K562 (cell line): ENCODE measurements around the gene ZCCHC4. TPM values are rescaled to one million over a fixed set of nuclear protein-coding genes. Genes with fewer than 3 reads are reported as not detected.
A peak's percentile ranks its signal among the peaks of the same experiment; 100 is the strongest.

Experiments
- BCOR ChIP-seq: fragments of 450-650 bp; IDR thresholded peaks from 2 replicates; pipeline ENCODE4 v1.6.1; 2016
- CBFA2T2 ChIP-seq: fragments of 450-650 bp; conservative IDR thresholded peaks from 2 replicates; pipeline ENCODE4 v1.6.1; 2017; ENCODE audit warnings: mild to moderate bottlenecking
- CREM ChIP-seq: IDR thresholded peaks from 2 replicates; pipeline ENCODE4 v1.6.1; 2014; ENCODE audit warnings: antibody characterized with exemption, low read depth
- DACH1 ChIP-seq: fragments of 450-650 bp; IDR thresholded peaks from 2 replicates; pipeline ENCODE4 v1.6.1; 2018; ENCODE audit not compliant: partially characterized antibody
- DIDO1 ChIP-seq: fragments of 450-650 bp; IDR thresholded peaks from 2 replicates; pipeline ENCODE4 v1.6.1; 2016; ENCODE audit warnings: low read depth, missing biosample characterization, missing genetic modification characterization
- E2F6 ChIP-seq, 2 experiments: IDR thresholded peaks; 2 replicates each; pipeline ENCODE4 v1.6.1; 2011; ENCODE audit warnings: borderline replicate concordance in 1 of 2, control low read depth in 1 of 2, low read depth in 1 of 2, low read length in 1 of 2, mild to moderate bottlenecking in 1 of 2, mixed read lengths in 1 of 2, moderate library complexity in 1 of 2; ENCODE audit not compliant: insufficient read depth in 1 of 2, insufficient read length in 1 of 2, poor library complexity in 1 of 2, severe bottlenecking in 1 of 2; ENCODE audit errors: extremely low read depth in 1 of 2
- ETV1 ChIP-seq: fragments of 450-650 bp; conservative IDR thresholded peaks from 2 replicates; pipeline ENCODE4 v1.6.1; 2016; ENCODE audit warnings: missing genetic modification characterization, control low read depth, low read depth, missing compliant biosample characterization
- GABPB1 ChIP-seq: sonication (generic); formaldehyde crosslinking; IDR thresholded peaks from 2 replicates; pipeline ENCODE4 v1.8.0; 2022; ENCODE audit warnings: mild to moderate bottlenecking, missing genetic modification reagents
- GTF2B ChIP-seq: IDR thresholded peaks from 2 replicates; pipeline ENCODE4 v1.6.1; 2011; ENCODE audit not compliant: insufficient read length; ENCODE audit errors: extremely low read depth
- HINFP ChIP-seq: fragments of 450-650 bp; conservative IDR thresholded peaks from 2 replicates; pipeline ENCODE4 v1.6.1; 2016; ENCODE audit warnings: missing genetic modification characterization, low read depth, mild to moderate bottlenecking, control low read depth, missing compliant biosample characterization
- IFI16 ChIP-seq: fragments of 250-450 bp; sonication (Bioruptor Pico); IDR thresholded peaks from 2 replicates; pipeline ENCODE4 v2.1.2; 2022; ENCODE audit warnings: mild to moderate bottlenecking, inconsistent platforms
- MAFK ChIP-seq: IDR thresholded peaks from 2 replicates; pipeline ENCODE4 v1.6.1; 2011; ENCODE audit warnings: low read length, improper control_type of control experiment
- PHF21A ChIP-seq: fragments of 450-650 bp; IDR thresholded peaks from 2 replicates; pipeline ENCODE4 v1.6.1; 2017; ENCODE audit warnings: low read depth, borderline replicate concordance
- RCOR1 ChIP-seq, 2 experiments: IDR thresholded peaks; 2 replicates each; pipeline ENCODE4 v1.6.1; 2012; ENCODE audit warnings: low read depth in 2 of 2, low read length in 2 of 2, borderline replicate concordance in 1 of 2, improper control_type of control experiment in 1 of 2
- RHOXF2B ChIP-seq: fragments of 250-450 bp; sonication (Bioruptor Pico); conservative IDR thresholded peaks from 2 replicates; pipeline ENCODE4 v1.5.1; 2021
- SMARCC2 ChIP-seq: fragments of 450-650 bp; IDR thresholded peaks from 2 replicates; pipeline ENCODE4 v1.6.1; 2017; ENCODE audit warnings: antibody characterized with exemption, moderate library complexity, mild to moderate bottlenecking, low read depth
- STAT6 ChIP-seq: sonication (generic); formaldehyde crosslinking; IDR thresholded peaks from 2 replicates; pipeline ENCODE4 v1.8.1; 2023; ENCODE audit warnings: mild to moderate bottlenecking, missing genetic modification reagents
- YBX1 ChIP-seq: fragments of 450-650 bp; IDR thresholded peaks from 2 replicates; pipeline ENCODE4 v1.7.1; 2016; ENCODE audit warnings: mild to moderate bottlenecking
- ZBTB8A ChIP-seq: fragments of 450-650 bp; IDR thresholded peaks from 2 replicates; pipeline ENCODE4 v1.6.1; 2018; ENCODE audit warnings: mild to moderate bottlenecking, moderate library complexity; ENCODE audit not compliant: partially characterized antibody
- ZFP30 ChIP-seq: fragments of 250-450 bp; sonication (Bioruptor Pico); IDR thresholded peaks from 2 replicates; pipeline ENCODE4 v1.8.0; 2022; ENCODE audit warnings: moderate library complexity, mild to moderate bottlenecking, inconsistent platforms, borderline replicate concordance
- ZNF134 ChIP-seq: fragments of 250-450 bp; sonication (Bioruptor Pico); conservative IDR thresholded peaks from 2 replicates; pipeline ENCODE4 v1.4.0; 2020
- ZNF41 ChIP-seq: fragments of 250-450 bp; sonication (Bioruptor Pico); conservative IDR thresholded peaks from 2 replicates; pipeline ENCODE4 v1.4.0; 2020; ENCODE audit warnings: mild to moderate bottlenecking
- ZNF507 ChIP-seq: conservative IDR thresholded peaks from 2 replicates; pipeline ENCODE4 v1.6.1; 2017; ENCODE audit warnings: missing genetic modification characterization, missing compliant biosample characterization
- ZNF583 ChIP-seq: fragments of 250-450 bp; sonication (Bioruptor Pico); IDR thresholded peaks from 2 replicates; pipeline ENCODE4 v1.4.0; 2020
- polyA plus RNA-seq, 8 experiments: library from polyadenylated mRNA; depleted of rRNA in 4 of 8; stranded (reverse) in 5 of 8; unstranded in 3 of 8; fragments of >200 nt; fragmentation: Nextera tagmentation in 2 of 8; fragmentation: Illumina TruSeq in 1 of 8; extraction: Ambion mirVana in 2 of 8; extraction: Trizol in 1 of 8; gene quantifications; 2 replicates each; pipeline versions ENCODE4 v1.2.1 to v1.2.3, GENCODE V29; 2011 to 2014; ENCODE audit warnings: inconsistent platforms in 1 of 8, missing spikeins in 1 of 8
- total RNA-seq, 7 experiments: library from RNA; depleted of rRNA in 6 of 7; stranded (reverse); fragments of >200 nt in 6 of 7; fragmentation: Illumina TruSeq in 2 of 7; extraction: Trizol in 2 of 7; gene quantifications; 2 replicates each; pipeline versions ENCODE4 v1.2.1 to v1.2.3, GENCODE V29; 2011 to 2021; ENCODE audit warnings: low replicate concordance in 1 of 7

Gene ZCCHC4
- total and polyA plus RNA-seq, 9 of the 15 experiments (the other 6 are each of a cell fraction or from before 2014, with no cell fraction given) = 5.3 to 26.1 (median 15.2) TPM

GRCh38 chr4:25376754-25377571 lies 64.4 kb downstream of the ZCCHC4 start, which contains the start of gene ANAPC4 (continued):
- TF ChIP-seq YBX1 (no peak), RCOR1 (IDR thresholded peaks at IDR 0.05; ENCODE audit: borderline replicate concordance in 1 of 2, low read depth in 2 of 2, low read length in 2 of 2) (no peak; a peak in 1 of 4 replicates), SMARCC2 (no peak), GABPB1 (CRISPR knock-in tag) (peak; percentile 89), DACH1 (no peak), GTF2B (no peak), MAFK (no peak), HINFP (tag) (no peak), ZNF583 (CRISPR knock-in tag) (no peak), ZNF507 (no peak), PHF21A (no peak), ETV1 (tag) (no peak; the same call in 1 of the 2 replicates), ZNF41 (no peak), BCOR (no peak), CREM (peak; percentile 62), IFI16 (CRISPR knock-in tag) (no peak), ZNF134 (CRISPR knock-in tag) (no peak), CBFA2T2 (no peak), ZBTB8A (no peak), STAT6 (CRISPR knock-in tag) (no peak), RHOXF2B (CRISPR knock-in tag) (no peak), DIDO1 (tag) (no peak), ZFP30 (CRISPR knock-in tag) (no peak), E2F6 (IDR thresholded peaks at IDR 0.05; ENCODE audit: borderline replicate concordance in 1 of 2, extremely low read depth in 1 of 2, insufficient read depth in 1 of 2, insufficient read length in 1 of 2, low read depth in 1 of 2, low read length in 1 of 2, poor library complexity in 1 of 2, severe bottlenecking in 1 of 2) (peak in 1 of 2 experiments; percentile 29)
